ENCODE results near the gene ADCY9. TPM values are rescaled to one million over a fixed set of nuclear protein-coding genes. Genes with fewer than 3 reads are reported as not detected.
"Not testable (repeated sequence)": the region's sequence is repeated elsewhere in the genome, so short reads cannot be mapped to it uniquely, and the experiment has no call there.

Gene ADCY9
- total RNA-seq, 1 experiment from 2014 or later: 10.5 TPM

DNA sequence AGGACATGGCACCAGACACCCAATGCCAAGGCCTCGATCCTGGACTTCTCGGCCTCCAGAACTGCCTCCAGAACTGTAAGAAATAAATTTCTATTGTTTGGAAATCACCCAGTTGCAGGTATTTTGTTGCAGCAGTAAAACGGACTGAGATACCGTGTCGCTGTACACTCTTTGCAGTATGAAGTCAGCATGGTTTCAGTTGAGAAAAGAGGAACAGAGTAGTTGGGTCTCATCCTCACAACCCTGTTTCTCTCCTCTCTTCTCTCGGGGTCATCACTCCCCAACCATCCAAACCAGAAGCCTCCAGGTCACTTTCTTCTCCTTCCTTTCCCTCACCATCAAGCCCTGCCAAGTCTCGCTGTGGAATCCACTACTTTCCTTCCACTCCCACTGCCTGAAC is 77.8 kb downstream of the ADCY9 start:
- intact Hi-C loops (cut with micrococcal nuclease; ENCODE audit: unreplicated experiment): no loop called here
- Histone ChIP-seq H3K4me1 (replicated peaks; ENCODE audit: insufficient read depth) (no peaks in the 10 kb centered on the region), H3K27me3 (ENCODE audit: insufficient read depth, low read depth) (no peaks in the 10 kb centered on the region), H3K4me2 (no peak overlapping the region), H3K9me3 (ENCODE audit: insufficient read depth, low read depth) (no peaks in the 10 kb centered on the region), H3K4me3 (no peak overlapping the region), H3F3A (ENCODE audit: insufficient read depth, low read depth) (no peaks in the 10 kb centered on the region), H4K20me1 (ENCODE audit: insufficient read depth) (no peaks in the 10 kb centered on the region; the same call in 1 of the 2 replicates), H3K79me2 (ENCODE audit: low read depth) (no peaks in the 10 kb centered on the region), H2AFZ (no peak overlapping the region), H3K9me2 (ENCODE audit: insufficient read depth) (no peaks in the 10 kb centered on the region), H3K27ac (no peak overlapping the region), H3K36me3 (ENCODE audit: low read depth) (no peaks in the 10 kb centered on the region)
- TF ChIP-seq EZH2 (IDR thresholded peaks at IDR 0.05; ENCODE audit: low read depth): no peak
- ChIA-PET CTCF (no interaction called here), POLR2A (ENCODE audit: unreplicated experiment) (no interaction called here)
- BruUV-seq (replicated peaks): no TSS peak
- no peak for DNase-seq

- H3K4me3 ChIP-seq; H3K4me2 ChIP-seq; BruUV-seq (replicated peaks); H3K4me1 ChIP-seq (replicated peaks; ENCODE audit: insufficient read depth); H4K20me1 ChIP-seq (ENCODE audit: insufficient read depth); H3K27me3 ChIP-seq (ENCODE audit: insufficient read depth, low read depth); H3K36me3 ChIP-seq (ENCODE audit: low read depth); H3F3A ChIP-seq (ENCODE audit: insufficient read depth, low read depth); H3K9me2 ChIP-seq (ENCODE audit: insufficient read depth); H2AFZ ChIP-seq; POLR2A ChIA-PET (ENCODE audit: unreplicated experiment); intact Hi-C loops (cut with micrococcal nuclease; ENCODE audit: unreplicated experiment); CTCF ChIA-PET; DNase-seq; H3K27ac ChIP-seq; H3K9me3 ChIP-seq (ENCODE audit: insufficient read depth, low read depth); H3K79me2 ChIP-seq (ENCODE audit: low read depth): not testable (repeated sequence)
Measured at GRCh38 chr16:4036952-4037351, 79.3 kb downstream of the ADCY9 start.

- intact Hi-C loops (cut with micrococcal nuclease; ENCODE audit: unreplicated experiment): no loop called here
Measured at GRCh38 chr16:4034963-4035362, 81.3 kb downstream of the ADCY9 start.

DNA sequence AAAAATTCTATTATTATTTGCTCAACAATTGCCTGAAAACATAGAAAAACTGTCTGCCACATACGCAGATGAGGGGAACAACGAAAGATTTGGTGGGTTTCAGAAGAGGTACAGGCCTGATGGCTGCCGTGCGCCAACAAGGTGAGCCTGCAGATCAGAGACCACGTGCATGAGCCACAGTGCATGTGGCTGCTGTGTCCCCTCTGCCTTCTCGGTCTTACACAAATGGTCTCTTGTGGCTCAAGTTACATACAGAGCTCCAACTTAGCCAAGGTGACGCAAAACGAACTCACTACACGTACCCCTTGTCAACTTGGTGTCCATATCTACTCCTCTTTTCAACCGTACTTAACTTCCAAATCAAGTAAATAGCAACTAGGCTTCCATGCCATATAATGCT is 82.3 kb downstream of the ADCY9 start:
- no peaks in the 10 kb centered on the region for H3F3A ChIP-seq (ENCODE audit: insufficient read depth, low read depth)
- no peaks in the 10 kb centered on the region for H3K27me3 ChIP-seq (ENCODE audit: insufficient read depth, low read depth)
- no peaks in the 10 kb centered on the region for H3K9me2 ChIP-seq (ENCODE audit: insufficient read depth)
- no TSS peak for BruUV-seq (replicated peaks)
- POLR2A ChIA-PET (ENCODE audit: unreplicated experiment): no interaction called here
- H3K4me1 ChIP-seq (replicated peaks; ENCODE audit: insufficient read depth): no peaks in the 10 kb centered on the region
- H3K9me3 ChIP-seq (ENCODE audit: insufficient read depth, low read depth): no peaks in the 10 kb centered on the region
- no peak for DNase-seq
- H3K4me3 ChIP-seq: no peak overlapping the region
- H3K27ac ChIP-seq: no peak overlapping the region
- H3K79me2 ChIP-seq (ENCODE audit: low read depth): no peaks in the 10 kb centered on the region
- H3K36me3 ChIP-seq (ENCODE audit: low read depth): no peaks in the 10 kb centered on the region
- no peak overlapping the region for H2AFZ ChIP-seq
- H3K4me2 ChIP-seq: no peak overlapping the region
- TF ChIP-seq EZH2 (IDR thresholded peaks at IDR 0.05; ENCODE audit: low read depth): no peak
- TF ChIP-seq, protein P1, sequence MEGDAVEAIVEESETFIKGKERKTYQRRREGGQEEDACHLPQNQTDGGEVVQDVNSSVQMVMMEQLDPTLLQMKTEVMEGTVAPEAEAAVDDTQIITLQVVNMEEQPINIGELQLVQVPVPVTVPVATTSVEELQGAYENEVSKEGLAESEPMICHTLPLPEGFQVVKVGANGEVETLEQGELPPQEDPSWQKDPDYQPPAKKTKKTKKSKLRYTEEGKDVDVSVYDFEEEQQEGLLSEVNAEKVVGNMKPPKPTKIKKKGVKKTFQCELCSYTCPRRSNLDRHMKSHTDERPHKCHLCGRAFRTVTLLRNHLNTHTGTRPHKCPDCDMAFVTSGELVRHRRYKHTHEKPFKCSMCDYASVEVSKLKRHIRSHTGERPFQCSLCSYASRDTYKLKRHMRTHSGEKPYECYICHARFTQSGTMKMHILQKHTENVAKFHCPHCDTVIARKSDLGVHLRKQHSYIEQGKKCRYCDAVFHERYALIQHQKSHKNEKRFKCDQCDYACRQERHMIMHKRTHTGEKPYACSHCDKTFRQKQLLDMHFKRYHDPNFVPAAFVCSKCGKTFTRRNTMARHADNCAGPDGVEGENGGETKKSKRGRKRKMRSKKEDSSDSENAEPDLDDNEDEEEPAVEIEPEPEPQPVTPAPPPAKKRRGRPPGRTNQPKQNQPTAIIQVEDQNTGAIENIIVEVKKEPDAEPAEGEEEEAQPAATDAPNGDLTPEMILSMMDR (conservative IDR thresholded peaks at IDR 0.05): no peak
- CTCF ChIA-PET: no interaction called here
- intact Hi-C loops (cut with micrococcal nuclease; ENCODE audit: unreplicated experiment): no loop called here
- H4K20me1 ChIP-seq (ENCODE audit: insufficient read depth): no peaks in the 10 kb centered on the region; the same call in 1 of the 2 replicates

More at GRCh38 chr16:4034963-4035362, 81.3 kb downstream of the ADCY9 start:
- POLR2A ChIA-PET (ENCODE audit: unreplicated experiment): no interaction called here
- Histone ChIP-seq H3K4me1 (replicated peaks; ENCODE audit: insufficient read depth) (no peaks in the 10 kb centered on the region), H3K4me2 (no peak overlapping the region), H4K20me1 (ENCODE audit: insufficient read depth) (no peaks in the 10 kb centered on the region; the same call in 1 of the 2 replicates), H2AFZ (no peak overlapping the region), H3K36me3 (ENCODE audit: low read depth) (no peaks in the 10 kb centered on the region), H3F3A (ENCODE audit: insufficient read depth, low read depth) (no peaks in the 10 kb centered on the region), H3K9me3 (ENCODE audit: insufficient read depth, low read depth) (no peaks in the 10 kb centered on the region), H3K79me2 (ENCODE audit: low read depth) (no peaks in the 10 kb centered on the region), H3K9me2 (ENCODE audit: insufficient read depth) (no peaks in the 10 kb centered on the region), H3K27ac (no peak overlapping the region), H3K27me3 (ENCODE audit: insufficient read depth, low read depth) (no peaks in the 10 kb centered on the region), H3K4me3 (no peak overlapping the region)
- no TSS peak for BruUV-seq (replicated peaks)
- no peak for TF ChIP-seq EZH2 (IDR thresholded peaks at IDR 0.05; ENCODE audit: low read depth)
- TF ChIP-seq, protein P1 (conservative IDR thresholded peaks at IDR 0.05): no peak
- DNase-seq: no peak
- CTCF ChIA-PET: no interaction called here

Data from PC-9 (cell line).